ENCODE results near the gene RNF115.

DNA sequence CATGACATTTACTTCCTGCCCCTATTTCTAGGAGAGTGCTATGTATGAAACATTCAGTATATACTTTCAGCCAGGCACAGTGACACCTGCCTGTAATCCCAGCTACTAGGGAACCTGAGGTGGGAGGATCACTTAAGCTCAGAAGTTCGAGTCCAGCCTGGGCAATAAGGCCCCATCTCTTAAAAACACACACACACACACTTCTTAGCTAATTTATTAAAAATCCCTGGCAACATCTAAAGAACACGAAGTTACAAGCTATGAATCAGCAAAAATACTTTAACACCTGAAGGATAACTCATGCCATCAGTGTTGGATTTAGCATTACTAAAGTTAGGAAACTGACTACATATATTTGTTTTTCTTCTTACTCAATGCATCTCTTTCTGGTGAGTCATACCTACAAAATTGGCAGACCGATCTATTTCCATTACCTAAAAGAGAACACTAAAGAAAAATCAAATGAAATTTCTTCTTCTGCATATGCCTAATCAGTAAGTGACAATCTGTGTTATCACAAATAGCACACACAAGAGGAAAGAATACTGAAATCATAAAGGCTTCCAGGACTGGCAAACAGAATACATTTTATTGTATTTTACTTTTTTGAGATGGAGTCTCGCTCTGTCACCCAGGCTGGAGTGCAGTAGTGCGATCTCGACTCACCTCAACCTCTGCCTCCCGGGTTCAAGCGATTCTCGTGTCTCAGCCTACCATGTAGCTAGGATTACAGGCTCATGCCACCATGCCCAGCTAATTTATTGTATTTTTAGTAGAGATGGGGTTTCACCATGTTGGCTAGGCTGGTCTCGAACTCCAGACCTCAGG lies 41.4 kb downstream of the RNF115 start:
- TF ChIP-seq CTCF (IDR thresholded peaks at IDR 0.05) = no peak
- TF ChIP-seq EP300 (IDR thresholded peaks at IDR 0.05) = no peak
- peak in 1 of 4 donors; percentile 33 for TF ChIP-seq POLR2AphosphoS5 (IDR thresholded peaks at IDR 0.05)
